PC-3 (cell line): ENCODE measurements around the gene NALCN. TPM values are rescaled to one million over a fixed set of nuclear protein-coding genes. Genes with fewer than 3 reads are reported as not detected.

Experiments used
- ATAC-seq: fragments of 200-7000 bp; cut with Tn5 transposase; 2 replicates; pipeline ENCODE4 v1.9.1; 2020; ENCODE audit warnings: mild to moderate bottlenecking, moderate library complexity
- BruUV-seq: library from RNA; stranded (reverse); fragments of 400-500 nt; replicated peaks from 2 replicates; lab custom pipeline; 2021; lab: Mats Ljungman, UMichigan
- CTCF ChIA-PET: fragments of 300-600 bp; sonication (Branson Sonifier 250); formaldehyde crosslinking; loops from one replicate; lab custom pipeline; 2022; ENCODE audit warnings: antibody characterized with exemption; lab: Charles Lee
- POLR2A ChIA-PET: fragments of 300-600 bp; sonication (Branson Sonifier 250); formaldehyde crosslinking; loops from one replicate; lab custom pipeline; 2022; ENCODE audit warnings: antibody characterized with exemption; ENCODE audit not compliant: unreplicated experiment; lab: Charles Lee
- DNase-seq: peaks from one replicate; pipeline ENCODE4 v3.0.0-alpha.2; 2015
- H2AFZ ChIP-seq: fragments of 300-600 bp; sonication (generic); 2 replicates; pipeline ENCODE4 v1.6.0; 2016; ENCODE audit warnings: antibody characterized with exemption, low read length
- H3F3A ChIP-seq: fragments of 300-600 bp; sonication (generic); one replicate; pipeline ENCODE4 v1.6.0; 2017; ENCODE audit warnings: antibody characterized with exemption, low read length, control low read depth, mild to moderate bottlenecking; ENCODE audit not compliant: unreplicated experiment
- H3K27ac ChIP-seq: fragments of 300-600 bp; sonication (generic); 2 replicates; pipeline ENCODE4 v1.5.1; 2016; ENCODE audit warnings: mild to moderate bottlenecking, low read length
- H3K27me3 ChIP-seq: fragments of 300-600 bp; sonication (generic); 2 replicates; pipeline ENCODE4 v1.6.1; 2016; ENCODE audit warnings: low read length, mixed read lengths
- H3K36me3 ChIP-seq: fragments of 300-600 bp; sonication (generic); 2 replicates; pipeline ENCODE4 v1.6.1; 2016; ENCODE audit warnings: low read depth, mixed run types, low read length, mixed read lengths
- H3K4me1 ChIP-seq: fragments of 300-600 bp; sonication (generic); 2 replicates; pipeline ENCODE4 v1.5.1; 2016; ENCODE audit warnings: low read length; ENCODE audit not compliant: insufficient read depth
- H3K4me2 ChIP-seq: fragments of 300-600 bp; sonication (generic); 2 replicates; pipeline ENCODE4 v1.6.0; 2016; ENCODE audit warnings: low read length
- H3K4me3 ChIP-seq: fragments of 300-600 bp; sonication (generic); 2 replicates; pipeline ENCODE4 v1.5.1; 2016; ENCODE audit warnings: mild to moderate bottlenecking, low read length, mixed read lengths
- H3K79me2 ChIP-seq: fragments of 300-600 bp; sonication (generic); 2 replicates; pipeline ENCODE4 v1.6.1; 2017; ENCODE audit warnings: low read length, mixed read lengths
- H3K9ac ChIP-seq: fragments of 300-600 bp; sonication (generic); 2 replicates; pipeline ENCODE4 v1.6.0; 2016; ENCODE audit warnings: mild to moderate bottlenecking, low read length
- H3K9me2 ChIP-seq: fragments of 300-600 bp; sonication (generic); replicated peaks from 2 replicates; pipeline ENCODE4 v1.6.1; 2016; ENCODE audit warnings: mixed run types, low read length, mixed read lengths
- H3K9me3 ChIP-seq: fragments of 300-600 bp; sonication (generic); 2 replicates; pipeline ENCODE4 v1.6.1; 2016; ENCODE audit warnings: low read length, mixed read lengths
- H4K20me1 ChIP-seq: fragments of 300-600 bp; sonication (generic); 2 replicates; pipeline ENCODE4 v1.6.1; 2016; ENCODE audit warnings: low read length, mixed read lengths
- EZH2 ChIP-seq: fragments of 300-600 bp; sonication (generic); IDR thresholded peaks from one replicate; pipeline ENCODE4 v1.6.1; 2017; ENCODE audit warnings: antibody characterized with exemption, mild to moderate bottlenecking, low read length; ENCODE audit not compliant: unreplicated experiment
- EZH2phosphoT487 ChIP-seq: fragments of 300-600 bp; sonication (generic); IDR thresholded peaks from 2 replicates; pipeline ENCODE4 v1.6.1; 2018; ENCODE audit warnings: mild to moderate bottlenecking, antibody characterized with exemption, low read length, borderline replicate concordance
- intact Hi-C: fragments of 100-400 bp; cut with micrococcal nuclease; formaldehyde crosslinking; loops from 2 replicates; pipeline ENCODE4 v1.9.0; 2023
- total RNA-seq: library from RNA; depleted of rRNA; stranded (reverse); fragments of >200 nt; gene quantifications from 2 replicates; pipeline ENCODE4 v1.2.3, GENCODE V29; 2014
- TF ChIP-seq, protein P1 (sequence below): fragments of 300-600 bp; sonication (generic); conservative IDR thresholded peaks from 2 replicates; pipeline ENCODE4 v1.5.1; 2017; ENCODE audit warnings: antibody characterized with exemption, low read depth, mild to moderate bottlenecking, low read length

The NALCN gene
- total RNA-seq, 1 experiment from 2014 or later = 11.8 TPM

DNA sequence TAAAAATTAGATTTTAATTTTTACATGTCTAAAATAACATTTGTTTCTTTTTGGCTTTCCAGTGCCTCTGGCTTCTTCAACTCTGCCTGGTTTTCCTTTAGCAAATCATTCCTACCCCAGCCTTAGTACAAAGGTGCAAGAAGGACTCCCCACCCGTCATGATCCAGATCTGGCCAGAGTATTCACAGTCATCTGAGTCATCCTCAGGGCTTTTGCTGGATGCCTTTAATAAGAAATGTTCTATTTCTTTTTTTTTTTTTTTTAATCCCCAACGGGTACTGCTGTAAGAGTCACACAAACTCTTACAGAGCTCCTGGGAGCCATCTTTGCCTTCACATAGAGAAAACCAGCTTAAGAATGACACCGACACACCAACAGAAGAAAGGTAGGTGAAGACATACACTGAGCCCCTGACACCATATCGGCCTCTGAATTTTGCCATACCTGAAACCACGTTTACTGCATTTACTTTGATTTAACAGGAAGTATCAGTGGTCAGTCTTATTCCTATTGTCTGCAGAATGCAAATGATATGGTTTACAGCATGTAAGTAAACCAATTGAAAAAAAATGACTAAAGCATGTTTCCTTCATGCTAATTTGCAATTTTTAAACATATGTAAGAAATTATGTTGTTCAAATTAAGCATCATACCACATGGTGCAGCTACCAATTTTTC is 184.4 kb downstream of the NALCN start:
- H3K9ac ChIP-seq = no peak overlapping the region
- no peak overlapping the region for H2AFZ ChIP-seq
- H3K9me2 ChIP-seq = no peaks in the 10 kb centered on the region
- DNase-seq (no peak), ATAC-seq (no peak)
- H3K9me3 ChIP-seq = no peaks in the 10 kb centered on the region
- H3K36me3 ChIP-seq = no peaks in the 10 kb centered on the region
- ChIA-PET CTCF (no interaction called here), POLR2A (no interaction called here)
- intact Hi-C loops = no loop called here
- no peaks in the 10 kb centered on the region for H3K27me3 ChIP-seq
- H3K4me3 ChIP-seq = no peak overlapping the region
- no peaks in the 10 kb centered on the region for H3K79me2 ChIP-seq
- no peak overlapping the region for H3K4me2 ChIP-seq
- no TSS peak for BruUV-seq
- no peaks in the 10 kb centered on the region for H3K4me1 ChIP-seq
- H3F3A ChIP-seq = no peaks in the 10 kb centered on the region
- H4K20me1 ChIP-seq = no peaks in the 10 kb centered on the region
- no peak overlapping the region for H3K27ac ChIP-seq
- TF ChIP-seq, protein P1, sequence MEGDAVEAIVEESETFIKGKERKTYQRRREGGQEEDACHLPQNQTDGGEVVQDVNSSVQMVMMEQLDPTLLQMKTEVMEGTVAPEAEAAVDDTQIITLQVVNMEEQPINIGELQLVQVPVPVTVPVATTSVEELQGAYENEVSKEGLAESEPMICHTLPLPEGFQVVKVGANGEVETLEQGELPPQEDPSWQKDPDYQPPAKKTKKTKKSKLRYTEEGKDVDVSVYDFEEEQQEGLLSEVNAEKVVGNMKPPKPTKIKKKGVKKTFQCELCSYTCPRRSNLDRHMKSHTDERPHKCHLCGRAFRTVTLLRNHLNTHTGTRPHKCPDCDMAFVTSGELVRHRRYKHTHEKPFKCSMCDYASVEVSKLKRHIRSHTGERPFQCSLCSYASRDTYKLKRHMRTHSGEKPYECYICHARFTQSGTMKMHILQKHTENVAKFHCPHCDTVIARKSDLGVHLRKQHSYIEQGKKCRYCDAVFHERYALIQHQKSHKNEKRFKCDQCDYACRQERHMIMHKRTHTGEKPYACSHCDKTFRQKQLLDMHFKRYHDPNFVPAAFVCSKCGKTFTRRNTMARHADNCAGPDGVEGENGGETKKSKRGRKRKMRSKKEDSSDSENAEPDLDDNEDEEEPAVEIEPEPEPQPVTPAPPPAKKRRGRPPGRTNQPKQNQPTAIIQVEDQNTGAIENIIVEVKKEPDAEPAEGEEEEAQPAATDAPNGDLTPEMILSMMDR = no peak
- no peak for TF ChIP-seq EZH2phosphoT487
- TF ChIP-seq EZH2 = no peak

DNA sequence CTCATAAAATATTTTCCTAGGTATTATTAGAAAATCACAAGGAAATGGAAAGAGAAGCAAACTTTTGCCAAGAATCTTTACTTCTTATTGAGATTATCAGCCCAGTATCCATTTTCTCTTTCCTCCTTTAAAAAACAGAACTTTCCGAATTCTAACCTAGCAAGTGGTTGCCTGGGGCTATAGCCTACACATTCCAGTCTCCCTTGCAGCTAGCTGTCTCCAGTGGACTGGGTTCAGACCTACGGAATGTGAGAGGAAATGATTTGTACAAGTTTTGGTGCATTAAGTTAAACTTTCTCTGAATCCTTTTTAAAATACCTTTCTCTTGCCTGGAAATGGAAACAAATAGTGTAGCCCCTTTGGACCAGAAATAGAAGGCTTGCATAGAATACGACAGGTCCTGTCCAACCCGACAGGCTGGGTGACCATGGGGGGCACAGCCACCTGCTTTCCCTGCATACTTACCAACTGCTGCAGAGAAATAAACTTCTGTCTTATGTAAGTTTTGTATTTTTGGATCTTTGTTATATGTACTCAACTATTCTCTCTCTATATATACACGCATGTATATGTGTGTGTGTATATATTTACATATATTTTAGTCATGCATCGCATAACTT is 185.9 kb downstream of the NALCN start:
- DNase-seq (no peak), ATAC-seq (no peak)
- Histone ChIP-seq H4K20me1 (no peaks in the 10 kb centered on the region), H3K9ac (no peak overlapping the region), H3K9me2 (no peaks in the 10 kb centered on the region), H3K36me3 (no peaks in the 10 kb centered on the region), H3K27ac (no peak overlapping the region), H3F3A (no peaks in the 10 kb centered on the region), H3K4me1 (no peaks in the 10 kb centered on the region), H3K27me3 (no peaks in the 10 kb centered on the region), H3K4me2 (no peak overlapping the region), H3K4me3 (no peak overlapping the region), H3K79me2 (no peaks in the 10 kb centered on the region), H2AFZ (no peak overlapping the region), H3K9me3 (no peaks in the 10 kb centered on the region)
- BruUV-seq = no TSS peak
- intact Hi-C loops = no loop called here
- POLR2A ChIA-PET = no interaction called here
- no peak for TF ChIP-seq EZH2phosphoT487
- TF ChIP-seq, protein P1 = no peak
- no peak for TF ChIP-seq EZH2
- CTCF ChIA-PET = no interaction called here

DNA sequence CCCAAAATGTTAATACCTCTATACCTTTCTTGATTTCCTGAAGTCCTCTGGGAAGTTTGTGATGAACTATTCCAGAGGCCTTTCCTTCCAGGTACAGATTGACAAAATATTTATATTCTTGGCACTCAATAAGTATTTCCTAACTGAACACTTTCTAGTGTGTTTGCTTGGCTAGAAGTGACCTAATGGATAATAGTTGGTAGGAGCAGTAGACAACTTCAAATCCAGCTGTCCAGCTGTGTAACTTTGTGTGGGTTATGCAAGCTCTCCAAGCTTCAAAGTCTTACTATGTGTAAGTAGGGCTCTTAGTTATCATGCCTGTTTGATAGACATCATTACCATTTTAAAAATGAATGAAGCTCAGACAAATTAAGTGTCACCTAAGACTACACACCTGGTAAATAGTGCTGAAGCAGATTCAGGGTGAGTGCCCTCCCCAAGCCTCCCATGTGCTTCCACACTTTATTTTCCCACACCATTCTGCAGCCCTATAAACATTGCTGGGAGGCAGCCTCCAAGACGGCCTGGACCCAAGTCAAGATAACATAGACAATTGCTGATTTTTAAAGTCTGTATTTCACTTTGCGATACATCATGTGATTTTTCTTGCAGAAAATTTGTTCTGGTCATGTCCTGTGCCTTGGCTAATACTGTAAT is 196.6 kb downstream of the NALCN start:
- Histone ChIP-seq H3F3A (no peaks in the 10 kb centered on the region), H2AFZ (no peak overlapping the region), H3K4me2 (no peak overlapping the region), H4K20me1 (no peaks in the 10 kb centered on the region), H3K9me2 (no peaks in the 10 kb centered on the region), H3K79me2 (no peaks in the 10 kb centered on the region), H3K27ac (no peak overlapping the region), H3K27me3 (no peaks in the 10 kb centered on the region), H3K4me3 (no peak overlapping the region), H3K9ac (no peak overlapping the region), H3K4me1 (no peaks in the 10 kb centered on the region), H3K36me3 (no peaks in the 10 kb centered on the region), H3K9me3 (no peaks in the 10 kb centered on the region)
- DNase-seq (no peak), ATAC-seq (no peak)
- intact Hi-C loops = no loop called here
- no TSS peak for BruUV-seq
- CTCF ChIA-PET = no interaction called here
- no peak for TF ChIP-seq EZH2phosphoT487
- no peak for TF ChIP-seq EZH2
- TF ChIP-seq, protein P1 = no peak
- POLR2A ChIA-PET = no interaction called here
